GM21619 (cell line): ENCODE data around the gene MIGA2.

Source experiments
- ATAC-seq: cut with Tn5 transposase; IDR thresholded peaks from one replicate; pipeline ENCODE4 v1.9.1; 2021; ENCODE audit not compliant: unreplicated experiment

Gene MIGA2

GRCh38 chr9:129118799-129119198 lies 82.4 kb downstream of the MIGA2 start:
- no peak for ATAC-seq

- ATAC-seq = no peak
Observed at GRCh38 chr9:129121483-129121882, 85.1 kb downstream of the MIGA2 start.
